ENCODE data around the gene HOXB4.

DNA sequence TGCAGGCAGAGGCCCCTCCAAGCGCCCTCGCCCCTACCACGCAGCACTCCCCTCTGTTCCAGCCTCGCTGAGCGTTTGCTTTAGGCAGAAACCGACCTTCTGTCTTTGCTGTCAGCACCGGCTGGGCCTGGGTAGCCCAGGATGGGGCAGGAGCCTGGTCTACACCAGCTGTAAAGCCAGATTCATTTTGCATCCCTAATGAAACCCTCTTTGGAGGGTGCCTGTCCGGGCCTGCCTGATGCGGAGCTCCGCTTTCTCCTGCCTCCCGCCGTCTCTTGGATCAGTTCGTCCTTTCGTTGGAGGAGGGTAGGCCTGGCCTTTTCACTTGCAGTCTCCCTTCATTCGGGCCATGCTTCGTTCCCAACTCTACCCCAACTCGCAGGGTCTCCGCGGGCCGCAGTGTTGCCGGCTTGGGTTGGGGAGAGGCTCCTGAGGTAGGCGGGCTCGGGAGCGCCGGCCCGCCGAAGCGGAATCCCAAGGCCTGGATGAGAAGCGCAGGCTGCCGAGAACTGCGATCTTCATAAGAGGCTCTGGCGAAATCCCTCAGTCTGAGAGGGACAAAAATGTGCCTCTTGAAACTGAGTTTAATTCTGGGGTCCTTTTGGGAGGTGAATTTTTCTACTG, 41.8 kb upstream of the HOXB4 start:
- TF ChIP-seq CTCF (IDR thresholded peaks at IDR 0.05; ENCODE audit: low read depth, low read length, poor library complexity, severe bottlenecking) (no peak), EZH2phosphoT487 (IDR thresholded peaks at IDR 0.05; ENCODE audit: borderline replicate concordance, low read length) (no peak)
